NCI-H82 (cell line): ENCODE data around the gene EOMES.
A peak's percentile ranks its signal among the peaks of the same experiment; 100 is the strongest.

Experiments
- DNase-seq: peaks from one replicate; lab custom pipeline; 2025; lab: John Stamatoyannopoulos, UW

Gene EOMES

DNA sequence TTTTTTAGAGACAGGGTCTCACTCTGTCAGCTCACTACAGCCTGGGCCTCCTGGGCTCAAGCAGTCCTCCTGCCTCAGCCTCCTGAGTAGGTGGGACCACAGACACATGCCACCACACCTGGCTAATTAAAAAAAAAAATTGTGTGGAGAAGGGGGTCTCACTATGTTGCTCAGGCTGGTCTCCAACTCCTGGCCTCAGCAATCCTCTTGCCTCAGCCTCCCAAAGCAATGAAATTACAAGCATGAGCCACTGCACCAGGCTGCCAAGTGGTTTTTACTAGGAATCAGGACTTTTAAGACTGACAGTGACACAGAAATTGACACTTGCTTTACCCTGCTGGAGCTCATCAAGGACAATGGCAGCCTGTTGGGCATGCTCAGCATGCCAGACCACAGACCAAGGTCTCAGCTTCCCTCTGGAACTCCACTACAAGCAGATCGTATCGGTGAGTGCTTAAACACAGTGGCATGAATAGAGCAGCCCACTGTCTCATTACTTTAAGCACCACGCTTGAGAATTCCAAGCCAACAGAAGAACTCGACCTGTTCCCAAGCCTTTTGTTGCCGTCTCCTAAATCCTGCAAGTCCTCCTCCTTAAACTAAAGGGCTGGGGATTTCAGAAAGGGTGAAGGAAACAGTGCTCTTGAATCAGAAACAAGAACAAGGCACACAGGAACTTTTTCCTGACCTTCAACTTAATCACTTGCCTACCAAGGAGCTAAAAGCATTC is 41.4 kb downstream of the EOMES start:
- DNase-seq = no peak

DNA sequence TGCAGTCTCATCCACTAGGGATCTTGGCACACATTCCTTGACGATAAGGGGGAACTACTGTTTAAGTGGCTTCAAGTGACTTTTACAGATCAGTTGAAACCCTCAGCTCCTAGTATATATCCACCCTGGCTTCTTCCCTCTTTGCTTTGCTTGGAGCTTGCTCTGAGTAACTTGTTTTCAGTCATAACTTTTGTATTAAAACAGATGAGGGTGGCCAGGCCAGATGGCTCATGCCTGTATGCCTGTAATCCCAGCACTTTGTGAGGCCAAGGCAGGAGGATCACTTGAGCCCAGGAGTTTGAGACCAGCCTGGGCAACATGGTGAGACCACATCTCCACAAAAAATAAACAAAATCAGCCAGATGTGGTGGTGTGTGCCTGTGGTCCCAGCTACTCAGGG is 42.4 kb downstream of the EOMES start:
- no peak for DNase-seq

DNA sequence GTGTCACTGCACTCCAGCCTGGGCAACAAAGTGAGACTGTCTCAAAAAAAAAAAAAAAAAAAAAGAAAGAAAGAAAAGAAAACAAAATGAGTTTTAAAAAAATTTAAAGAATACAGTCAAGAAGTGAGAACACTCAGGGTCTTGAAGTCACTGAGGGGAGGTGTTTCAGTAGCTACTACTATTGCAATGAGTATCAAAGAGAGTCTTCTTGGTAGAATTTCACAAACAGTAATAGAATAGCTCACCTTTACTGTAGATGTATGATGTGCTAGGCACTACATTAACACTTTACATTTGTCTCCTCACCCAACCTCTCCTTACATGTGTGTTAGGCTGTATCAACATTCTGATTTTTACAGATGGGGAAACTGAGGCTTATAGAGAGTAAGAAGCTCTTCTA is 43.9 kb downstream of the EOMES start:
- DNase-seq = no peak

DNA sequence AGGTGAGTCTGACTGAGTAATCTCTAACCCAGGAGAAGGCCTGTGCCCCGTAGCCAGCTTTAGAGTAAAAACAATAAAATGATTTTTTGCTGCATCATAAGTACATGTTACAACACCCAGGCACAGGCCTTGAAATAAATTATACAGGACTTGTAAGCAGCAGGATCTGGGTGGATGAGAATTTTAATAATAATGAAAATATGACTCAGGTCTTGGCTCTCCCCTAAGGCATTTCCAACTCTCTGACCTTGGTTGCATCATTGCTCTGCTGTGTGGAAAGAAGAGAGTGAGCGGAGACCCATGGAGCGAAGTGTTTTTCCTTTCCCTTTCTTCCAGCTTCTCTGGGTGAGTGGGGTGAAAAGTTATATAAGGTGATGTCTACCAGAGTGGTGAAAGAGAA is 44.6 kb downstream of the EOMES start:
- no peak for DNase-seq

DNA sequence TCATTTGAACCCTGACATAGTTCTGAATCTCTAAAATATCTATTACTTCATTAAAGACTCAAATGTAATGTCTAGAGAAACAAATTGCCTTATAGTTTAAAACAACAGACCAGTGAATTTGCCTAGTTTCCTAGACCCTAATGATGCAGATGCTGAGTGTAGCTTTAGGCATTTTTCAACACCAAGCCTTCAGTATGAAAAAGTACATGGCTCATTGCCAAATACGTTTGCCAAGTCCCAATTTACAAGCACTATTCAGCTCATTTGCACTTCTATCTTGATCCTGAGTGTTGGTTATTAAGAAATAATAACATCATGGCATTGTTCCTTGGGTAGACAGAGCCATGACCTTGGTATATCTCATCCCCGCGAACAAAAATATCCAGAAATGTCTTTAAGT is 46.8 kb downstream of the EOMES start:
- no peak for DNase-seq

DNA sequence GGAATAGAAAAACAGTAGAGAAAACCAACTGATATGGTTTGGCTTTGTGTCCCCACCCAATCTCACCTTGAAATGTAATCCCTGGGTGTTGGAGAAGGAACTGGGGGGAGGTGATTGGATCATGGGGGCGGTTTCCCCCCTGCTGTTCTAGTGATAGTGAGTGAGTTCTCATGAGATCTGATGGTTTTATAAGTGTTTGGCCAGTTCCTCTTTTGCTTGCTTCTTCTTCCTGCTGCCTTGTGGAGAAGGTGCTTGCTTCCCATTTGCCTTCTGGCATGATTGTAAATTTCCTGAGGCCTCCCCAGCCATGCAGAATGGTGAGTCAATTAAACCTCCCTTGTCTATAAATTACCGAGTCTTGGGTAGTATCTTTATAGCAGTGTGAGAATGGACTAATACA is 48.4 kb downstream of the EOMES start:
- DNase-seq = no peak

DNA sequence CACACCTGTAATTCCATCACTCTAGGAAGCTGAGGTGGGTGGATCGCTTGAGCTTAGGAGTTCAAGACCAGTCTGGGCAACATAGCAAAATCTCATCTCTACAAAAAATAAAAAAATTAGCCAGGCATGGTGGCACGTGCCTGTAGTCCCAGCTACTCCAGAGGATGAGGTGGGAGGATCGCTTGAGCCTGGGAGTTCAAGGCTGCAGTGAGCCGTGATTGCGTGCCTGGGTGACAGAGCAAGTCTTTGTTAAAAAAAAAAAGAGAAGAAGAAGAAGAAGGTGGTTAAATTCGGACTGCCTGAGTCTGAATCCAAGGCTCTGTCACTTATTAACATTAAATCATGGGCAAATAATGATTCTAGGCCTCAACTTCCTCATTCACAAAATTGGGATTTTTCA is 51.0 kb downstream of the EOMES start:
- no peak for DNase-seq

DNA sequence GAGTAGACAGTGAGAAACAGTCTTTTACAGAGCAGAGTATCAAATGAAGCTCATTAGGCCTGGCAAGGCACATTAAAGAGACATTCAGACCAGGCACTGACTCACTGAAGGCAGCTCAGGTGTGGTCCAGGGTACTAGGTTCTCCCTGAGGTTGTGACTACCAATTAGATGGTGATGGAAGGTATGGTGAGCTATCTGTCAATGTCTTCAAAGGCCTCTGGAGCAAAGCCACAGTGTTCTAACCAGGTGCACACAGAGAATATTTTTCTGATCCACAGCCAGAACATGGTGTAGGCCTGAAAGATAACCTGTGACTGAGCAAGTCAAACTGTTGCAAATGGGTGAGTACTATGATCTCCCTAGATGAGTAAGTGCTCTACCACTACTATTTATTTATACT is 51.5 kb downstream of the EOMES start:
- DNase-seq = no peak

DNA sequence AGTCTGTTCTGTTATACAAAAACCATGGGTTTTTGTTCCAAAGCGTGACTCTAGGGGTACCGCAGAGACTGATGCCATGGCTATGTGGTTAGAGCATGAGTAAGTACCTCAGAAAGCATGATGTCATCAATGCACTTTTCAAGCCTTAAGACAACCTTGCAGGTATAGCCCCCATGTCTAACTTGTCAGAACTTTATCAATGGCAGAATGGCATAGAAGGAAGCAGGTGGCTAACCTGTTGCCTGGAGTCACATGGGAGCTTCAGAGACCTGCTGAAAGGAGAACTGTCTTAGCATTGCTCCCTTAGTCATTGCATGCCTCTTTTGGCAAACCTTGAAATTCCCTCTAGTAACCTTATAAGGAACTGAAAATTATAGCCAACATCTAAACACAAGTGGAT is 52.5 kb downstream of the EOMES start:
- DNase-seq = no peak

DNA sequence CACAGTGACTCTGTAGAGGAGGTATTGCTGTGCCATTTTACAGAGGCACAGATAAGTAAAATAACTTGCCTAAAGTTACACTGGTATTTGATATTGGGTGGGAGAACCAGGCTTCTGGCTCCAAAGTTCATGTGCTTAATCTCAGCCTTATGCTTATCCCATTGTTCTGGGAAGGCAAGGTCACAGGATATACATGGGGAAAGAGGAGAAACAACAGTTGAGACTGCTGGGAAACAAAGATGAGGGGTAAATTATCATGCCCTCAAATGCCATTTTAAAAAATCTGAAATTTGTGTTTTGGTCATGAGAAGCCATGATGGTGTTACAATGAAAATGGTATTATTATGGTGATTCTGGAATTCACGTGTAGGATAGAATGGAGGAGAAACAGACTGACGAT is 54.4 kb downstream of the EOMES start:
- DNase-seq = no peak

DNA sequence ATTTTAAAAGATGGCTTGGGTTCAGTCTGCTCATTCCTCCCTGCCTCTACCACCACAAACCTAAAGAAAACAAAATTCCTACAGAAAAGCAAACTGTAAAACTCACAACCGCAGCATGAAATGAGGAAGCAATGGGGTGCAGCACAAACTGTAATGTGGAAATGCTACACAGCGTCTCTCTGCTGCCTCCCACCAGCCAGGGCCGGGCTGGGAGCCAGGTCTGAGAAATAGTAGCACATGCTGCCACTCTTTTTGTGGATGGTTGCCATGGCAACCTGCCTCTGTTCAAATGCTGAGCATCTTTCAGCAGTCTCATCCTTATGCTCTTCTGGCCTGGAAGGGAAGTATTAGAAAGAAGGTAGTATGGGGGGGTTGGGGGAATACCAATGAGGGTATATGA is 55.4 kb downstream of the EOMES start:
- DNase-seq = peak; percentile 16

DNA sequence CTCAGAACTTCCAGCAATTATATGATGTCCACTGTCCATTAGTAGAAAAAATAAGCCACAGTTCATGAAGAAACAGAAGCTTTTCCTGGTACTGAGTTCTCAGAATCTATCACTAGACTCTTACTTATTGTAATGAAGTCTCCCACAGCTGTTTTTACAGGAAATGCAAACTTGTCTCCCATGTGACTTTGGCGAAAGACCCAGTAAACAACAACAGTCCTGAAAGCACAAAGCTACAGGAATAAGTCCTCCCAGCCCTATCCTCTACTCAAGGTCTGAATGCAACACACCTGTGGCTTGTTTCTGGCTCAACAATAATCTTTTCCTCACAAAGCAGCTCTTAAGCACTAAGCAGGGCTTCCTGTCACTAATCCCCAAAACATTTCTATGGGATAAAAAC is 55.9 kb downstream of the EOMES start:
- DNase-seq = peak; percentile 31
